Aorta (tissue), 5 donors: ENCODE measurements around the gene POLR2E. TPM values are rescaled to one million over a fixed set of nuclear protein-coding genes. Genes with fewer than 3 reads are reported as not detected.
A peak's percentile ranks its signal among the peaks of the same experiment; 100 is the strongest.

ENCODE experiments used
- ATAC-seq: fragments of 200-7000 bp; cut with Tn5 transposase; one replicate; pipeline ENCODE4 v1.9.1; 2022; ENCODE audit warnings: moderate library complexity; ENCODE audit not compliant: low FRiP score
- DNase-seq, 2 donors: peaks; one replicate each; pipeline ENCODE4 v3.0.0-alpha.2; 2020
- H3K27ac ChIP-seq, 2 donors: one replicate each; pipeline ENCODE4 v1.5.1; 2013; ENCODE audit warnings: low read length in 2 of 2, mild to moderate bottlenecking in 2 of 2, moderate library complexity in 2 of 2, control low read depth in 1 of 2, inconsistent platforms in 1 of 2, low read depth in 1 of 2
- H3K27me3 ChIP-seq, 2 donors: one replicate each; pipeline ENCODE4 v1.6.1; 2013; ENCODE audit warnings: control low read depth in 1 of 2, low read length in 1 of 2, mild to moderate bottlenecking in 1 of 2, moderate library complexity in 1 of 2; ENCODE audit not compliant: insufficient read depth in 2 of 2, control insufficient read depth in 1 of 2
- H3K36me3 ChIP-seq, 2 donors: one replicate each; pipeline ENCODE4 v1.6.1; 2013; ENCODE audit warnings: control low read depth in 1 of 2, low read length in 1 of 2, mild to moderate bottlenecking in 1 of 2; ENCODE audit not compliant: insufficient read depth in 2 of 2, control insufficient read depth in 1 of 2
- H3K4me1 ChIP-seq, 2 donors: one replicate each; pipeline ENCODE4 v1.6.1; 2013; ENCODE audit warnings: low read length in 2 of 2, control low read depth in 1 of 2, mild to moderate bottlenecking in 1 of 2, moderate library complexity in 1 of 2; ENCODE audit not compliant: insufficient read depth in 2 of 2, control insufficient read depth in 1 of 2
- H3K4me3 ChIP-seq, 2 donors: one replicate each; pipeline ENCODE4 v1.5.1; 2013; ENCODE audit warnings: low read length in 2 of 2, control low read depth in 1 of 2, mild to moderate bottlenecking in 1 of 2
- H3K9me3 ChIP-seq: one replicate; pipeline ENCODE4 v1.6.1; 2013; ENCODE audit warnings: mild to moderate bottlenecking, low read length; ENCODE audit not compliant: control insufficient read depth
- WGBS, 2 donors: extraction: QIAGEN DNeasy Blood & Tissue Kit; methylation state at CpG; one replicate each; pipeline ENCODE4 v1.1.7; 2013; 5-methylcytosine and 5-hydroxymethylcytosine counted together
- intact Hi-C, 2 donors: fragments of 100-400 bp; cut with DNase I; formaldehyde crosslinking; loops; one replicate each; pipeline versions ENCODE4 v1.14.2 to v1.15.0; 2022
- polyA plus RNA-seq, 2 donors: library from polyadenylated mRNA; stranded (reverse); fragments of 200-250 nt; gene quantifications; one replicate each; pipeline ENCODE4 v1.2.3, GENCODE V29; 2013
- total RNA-seq, 2 donors: library from RNA; stranded (reverse); fragmentation: NEBNext Ultra II Directional; extraction: Animal tissue kit (Norgen Biotek cat#: 25700); gene quantifications; one replicate each; pipeline ENCODE4 v1.2.1, GENCODE V29; 2021
- donor health status: healthy with polysubstance abuse.
- donor health status: Bipolar disorder and iron deficiency.
- donor health status: DM: no; HTN: no; CAD: no.
- donor health status: DM: no; HTN: no; CAD: no.
- donor health status: DM: yes; HTN: yes; CAD: no.

The POLR2E gene
- total and polyA plus RNA-seq, 4 donors = 83.5 to 116 (median 93.6) TPM

DNA sequence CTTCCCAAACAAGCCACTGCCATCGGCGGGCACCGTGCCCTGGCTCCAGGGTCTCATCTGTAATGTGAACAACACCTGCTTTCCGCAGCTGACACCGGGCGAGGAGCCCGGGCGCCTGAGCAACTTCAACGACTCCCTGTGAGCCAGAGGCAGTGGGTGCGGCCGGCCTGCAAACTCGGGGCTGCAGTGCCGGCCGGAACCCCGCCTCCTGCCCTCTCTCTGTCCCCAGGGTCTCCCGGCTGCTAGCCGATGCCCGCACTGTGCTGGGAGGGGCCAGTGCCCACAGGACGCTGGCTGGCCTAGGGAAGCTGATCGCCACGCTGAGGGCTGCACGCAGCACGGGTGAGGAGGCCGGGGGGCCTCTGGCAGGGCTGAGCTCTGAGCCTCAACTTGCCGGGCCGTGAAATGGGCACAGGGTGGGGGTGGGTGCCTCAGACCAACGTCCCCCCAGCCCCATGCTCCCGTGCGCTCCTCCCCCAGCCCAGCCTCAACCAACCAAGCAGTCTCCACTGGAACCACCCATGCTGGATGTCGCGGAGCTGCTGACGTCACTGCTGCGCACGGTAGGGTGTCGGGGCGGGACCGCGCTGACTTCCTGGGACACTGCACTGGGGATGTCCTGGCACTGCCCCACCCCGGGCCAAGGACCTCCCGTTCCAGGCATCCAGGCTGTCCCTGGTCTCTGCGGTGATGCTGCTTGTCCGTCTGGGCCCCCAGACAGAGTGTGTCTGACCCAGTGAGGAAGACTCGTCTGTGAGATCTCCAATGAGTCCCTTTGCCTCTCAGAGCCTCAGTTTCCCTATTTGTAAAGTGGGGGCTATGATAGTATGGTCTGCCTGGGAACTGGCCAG lies 53.1 kb downstream of the POLR2E start:
- no peaks in the 10 kb centered on the region for H3K36me3 ChIP-seq
- H3K27ac ChIP-seq = no peak overlapping the region
- WGBS, 2 donors = 66 to 74% methylated on average over 38 to 43 of the region's 43 CpGs
- H3K9me3 ChIP-seq = no peaks in the 10 kb centered on the region
- H3K4me3 ChIP-seq = no peak overlapping the region
- no peaks in the 10 kb centered on the region for H3K4me1 ChIP-seq
- intact Hi-C loops = loop anchor here (5.0 kb wide), 1 partner anchor 55 kb away; the partner anchor contains the start of gene POLR2E (in 2 of the 2)
- DNase-seq (no peak), ATAC-seq (no peak)
- H3K27me3 ChIP-seq = no peaks in the 10 kb centered on the region

DNA sequence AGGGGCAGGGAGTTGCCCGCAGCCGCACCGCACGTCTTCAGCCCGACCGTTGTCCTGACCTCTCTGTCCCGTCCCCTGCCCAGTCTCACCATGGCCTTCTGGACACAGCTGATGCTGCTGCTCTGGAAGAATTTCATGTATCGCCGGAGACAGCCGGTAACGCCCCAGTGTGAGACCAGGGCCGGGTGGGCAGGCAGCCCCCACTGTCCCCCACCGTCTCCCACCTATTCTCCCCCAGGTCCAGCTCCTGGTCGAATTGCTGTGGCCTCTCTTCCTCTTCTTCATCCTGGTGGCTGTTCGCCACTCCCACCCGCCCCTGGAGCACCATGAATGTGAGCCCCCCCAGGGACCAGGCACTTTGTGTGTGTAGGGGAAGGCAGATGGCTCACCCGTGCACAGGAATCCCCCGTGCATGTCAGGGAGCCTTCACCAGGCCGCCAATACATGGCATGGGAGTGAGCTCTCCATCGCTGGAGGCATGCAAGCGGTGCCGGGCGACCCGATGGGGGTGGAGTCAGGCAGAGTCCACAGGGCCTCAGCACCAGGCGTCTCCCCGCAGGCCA lies 53.8 kb downstream of the POLR2E start:
- DNase-seq = no peak
- H3K27me3 ChIP-seq = no peaks in the 10 kb centered on the region
- no peak overlapping the region for H3K4me3 ChIP-seq
- H3K4me1 ChIP-seq = no peaks in the 10 kb centered on the region
- H3K36me3 ChIP-seq = peaks cover 0 to 2% of the 10 kb centered on the region in 2 donors
- H3K9me3 ChIP-seq = no peaks in the 10 kb centered on the region
- WGBS, 2 donors = 36% methylated on average over 26 of the region's 26 CpGs
- ATAC-seq = no peak
- intact Hi-C loops = loop anchor here (5.0 kb wide), 1 partner anchor 56 kb away; the partner anchor contains the start of gene POLR2E (in 2 of the 2)
- H3K27ac ChIP-seq = no peak overlapping the region

DNA sequence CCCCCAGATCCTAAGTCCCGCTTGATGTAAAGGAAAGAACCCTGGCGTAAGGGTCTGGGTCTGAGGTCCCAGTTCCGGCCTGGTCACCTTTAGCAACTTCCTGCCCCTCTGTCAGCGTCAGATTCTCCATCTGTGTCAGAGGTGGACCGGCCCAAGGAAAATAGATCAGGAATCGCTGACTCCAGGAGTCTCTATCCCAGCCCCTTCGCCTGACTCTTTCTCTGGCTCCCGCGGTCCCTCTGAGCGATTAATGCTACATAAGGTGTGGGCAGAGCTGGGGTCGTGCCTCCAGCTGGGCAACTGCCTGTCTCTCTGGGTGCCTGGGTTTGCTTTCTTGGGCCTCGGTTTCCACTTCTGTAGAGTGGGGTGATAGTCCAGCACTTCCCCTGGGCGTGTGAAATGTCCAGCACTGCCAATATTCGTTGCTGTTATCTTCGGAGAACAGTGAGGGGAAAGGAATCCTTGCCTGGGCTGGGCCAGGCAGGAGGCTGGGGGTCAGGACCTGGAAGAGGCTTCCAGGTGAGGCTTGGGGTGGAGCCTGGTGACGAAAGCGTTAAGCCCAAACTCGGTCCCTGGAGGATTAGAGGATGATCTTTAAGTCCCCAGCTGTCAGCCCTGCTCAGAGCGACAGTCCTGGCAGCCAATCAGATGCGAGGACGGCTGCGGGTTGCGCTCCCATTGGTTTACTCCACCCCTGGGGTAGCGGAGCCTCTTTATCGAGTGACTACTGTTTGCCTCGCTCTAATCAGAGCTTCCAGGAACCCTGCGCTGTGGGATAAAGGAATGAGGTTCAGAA lies 54.5 kb downstream of the POLR2E start:
- DNase-seq = peak; percentile 92 to 93
- intact Hi-C loops = loop anchor here (5.0 kb wide), 1 partner anchor 57 kb away; the partner anchor contains the start of gene POLR2E (in 2 of the 2)
- Histone ChIP-seq H3K4me1 (no peaks in the 10 kb centered on the region), H3K27ac (no peak overlapping the region), H3K27me3 (no peaks in the 10 kb centered on the region), H3K9me3 (no peaks in the 10 kb centered on the region), H3K4me3 (peak overlapping the region in 1 of 2 donors; percentile 27), H3K36me3 (peaks cover 0 to 6% of the 10 kb centered on the region in 2 donors)
- peak; percentile 62 for ATAC-seq
- 2 to 3% methylated on average over 27 of the region's 27 CpGs for WGBS, 2 donors

DNA sequence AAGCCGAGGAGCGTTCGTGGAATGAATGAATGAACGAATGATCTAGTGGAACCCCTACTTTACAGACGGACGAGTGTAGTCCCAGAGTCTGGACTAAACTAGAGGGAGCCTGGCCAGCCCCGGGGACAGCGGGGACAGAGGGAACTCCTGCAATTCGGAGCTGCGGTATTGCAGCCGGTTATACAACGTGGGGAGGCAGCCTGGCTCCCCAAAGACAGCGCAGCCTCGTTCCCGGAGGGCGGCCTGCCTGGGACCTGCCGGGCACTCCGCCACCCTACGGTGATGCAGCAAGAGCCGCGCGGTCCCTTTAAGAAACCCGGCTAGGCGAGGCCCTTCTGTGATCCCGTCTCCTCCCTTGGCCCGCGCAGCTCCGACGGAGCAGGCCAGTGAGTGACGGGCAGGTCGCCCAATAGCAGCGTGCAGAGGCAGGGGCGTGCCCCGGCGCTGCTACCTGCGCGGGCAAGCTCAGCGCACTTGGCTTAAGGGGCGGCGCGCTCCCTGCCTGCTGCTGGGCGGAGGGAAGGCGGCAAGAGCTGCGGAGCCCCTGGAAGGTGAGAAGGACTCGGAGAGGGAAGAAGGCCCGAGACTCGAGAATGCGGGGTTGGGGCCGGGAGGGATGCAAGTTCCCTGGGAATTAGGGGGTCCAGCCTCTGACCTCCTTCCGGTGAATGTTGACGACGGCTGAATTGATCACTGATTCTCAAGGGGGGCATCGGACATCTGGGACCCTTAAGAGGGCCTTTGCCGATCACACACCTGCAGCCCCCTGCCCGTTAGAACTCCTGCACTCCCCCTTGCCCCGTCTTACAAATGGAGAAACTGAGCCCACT lies 55.3 kb downstream of the POLR2E start, which contains the start of gene ABCA7:
Gene ABCA7 (plus strand): TSS at position 462 of the 830 bp plus-strand sequence. CDS start 1,255 bp downstream, outside the sequence.
- Histone ChIP-seq H3K27ac (no peak within 1 kb of the TSS), H3K36me3 (peaks cover 0 to 6% of the 10 kb centered on the region in 2 donors), H3K4me3 (peak within 1 kb of the TSS in 1 of 2 donors; percentile 27), H3K4me1 (no peaks in the 10 kb centered on the region), H3K9me3 (no peaks in the 10 kb centered on the region), H3K27me3 (no peaks in the 10 kb centered on the region)
- peak; percentile 94 for ATAC-seq
- 1% methylated on average over 52 to 56 of the region's 56 CpGs for WGBS, 2 donors
- DNase-seq = peak; percentile 98 to 99
- intact Hi-C loops = loop anchor here (5.0 kb wide), 1 partner anchor 57 kb away; the partner anchor contains the start of gene POLR2E (in 2 of the 2)

DNA sequence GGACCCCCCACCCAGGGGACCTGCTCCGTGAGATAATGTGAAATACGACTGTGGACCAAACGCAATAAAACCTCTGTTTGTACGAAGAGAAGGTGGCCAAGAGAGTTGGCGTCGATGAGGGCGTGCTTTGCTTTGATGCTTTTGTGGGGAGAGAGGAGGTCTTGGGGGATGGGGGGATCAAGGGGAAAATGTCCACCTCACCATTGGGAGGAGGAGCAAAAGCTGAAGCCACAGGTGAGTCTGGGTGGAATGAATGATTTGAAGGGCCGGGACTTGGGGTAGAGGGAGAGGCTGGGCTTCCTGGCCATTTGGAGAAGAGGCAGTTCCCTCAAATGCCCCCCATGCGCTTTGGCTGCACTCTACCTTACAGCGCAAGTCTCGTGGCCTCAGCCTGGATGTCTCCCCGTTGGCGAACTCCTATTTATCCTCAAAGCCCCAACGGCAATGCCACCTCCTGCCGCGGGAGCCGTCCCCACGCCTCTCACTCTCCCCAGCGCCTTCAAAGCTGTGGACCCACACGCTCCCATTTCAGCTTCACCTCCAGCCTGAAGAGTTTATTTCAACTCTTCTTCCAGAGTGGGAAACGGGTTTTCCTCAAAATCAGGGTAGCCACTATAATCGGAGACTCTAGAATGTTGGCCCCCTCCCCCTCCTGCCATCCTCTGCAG lies 56.1 kb downstream of the POLR2E start:
- H3K4me1 ChIP-seq = no peaks in the 10 kb centered on the region
- no peaks in the 10 kb centered on the region for H3K9me3 ChIP-seq
- peaks cover 0 to 6% of the 10 kb centered on the region in 2 donors for H3K36me3 ChIP-seq
- 45 to 53% methylated on average over 22 of the region's 22 CpGs for WGBS, 2 donors
- no peak for DNase-seq
- no peak overlapping the region for H3K4me3 ChIP-seq
- no peak for ATAC-seq
- H3K27ac ChIP-seq = no peak overlapping the region
- H3K27me3 ChIP-seq = no peaks in the 10 kb centered on the region
- intact Hi-C loops = no loop called here

DNA sequence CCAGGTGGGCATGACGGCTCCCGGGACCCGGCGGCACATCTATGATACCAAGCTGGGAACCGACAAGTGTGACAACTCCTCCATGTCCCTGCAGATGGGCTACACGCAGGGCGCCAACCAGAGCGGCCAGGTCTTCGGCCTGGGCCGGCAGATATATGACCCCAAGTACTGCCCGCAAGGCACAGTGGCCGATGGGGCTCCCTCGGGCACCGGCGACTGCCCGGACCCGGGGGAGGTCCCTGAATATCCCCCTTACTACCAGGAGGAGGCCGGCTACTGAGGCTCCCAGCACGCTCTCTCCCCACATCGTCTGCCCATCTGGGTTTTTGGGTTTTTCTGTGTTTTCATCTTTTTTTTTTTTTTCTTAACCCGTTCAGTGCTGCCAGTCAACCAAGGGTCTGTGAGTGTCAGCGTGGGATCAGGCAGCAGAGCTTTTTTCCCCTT lies 57.5 kb downstream of the POLR2E start:
- DNase-seq = no peak
- no peaks in the 10 kb centered on the region for H3K9me3 ChIP-seq
- no peak overlapping the region for H3K27ac ChIP-seq
- H3K4me3 ChIP-seq = no peak overlapping the region
- 70 to 71% methylated on average over 22 of the region's 22 CpGs for WGBS, 2 donors
- H3K36me3 ChIP-seq = peaks cover 0 to 6% of the 10 kb centered on the region in 2 donors
- intact Hi-C loops = no loop called here
- no peak for ATAC-seq
- no peaks in the 10 kb centered on the region for H3K27me3 ChIP-seq
- H3K4me1 ChIP-seq = no peaks in the 10 kb centered on the region
